ENCODE data around the gene COQ8B.

DNA sequence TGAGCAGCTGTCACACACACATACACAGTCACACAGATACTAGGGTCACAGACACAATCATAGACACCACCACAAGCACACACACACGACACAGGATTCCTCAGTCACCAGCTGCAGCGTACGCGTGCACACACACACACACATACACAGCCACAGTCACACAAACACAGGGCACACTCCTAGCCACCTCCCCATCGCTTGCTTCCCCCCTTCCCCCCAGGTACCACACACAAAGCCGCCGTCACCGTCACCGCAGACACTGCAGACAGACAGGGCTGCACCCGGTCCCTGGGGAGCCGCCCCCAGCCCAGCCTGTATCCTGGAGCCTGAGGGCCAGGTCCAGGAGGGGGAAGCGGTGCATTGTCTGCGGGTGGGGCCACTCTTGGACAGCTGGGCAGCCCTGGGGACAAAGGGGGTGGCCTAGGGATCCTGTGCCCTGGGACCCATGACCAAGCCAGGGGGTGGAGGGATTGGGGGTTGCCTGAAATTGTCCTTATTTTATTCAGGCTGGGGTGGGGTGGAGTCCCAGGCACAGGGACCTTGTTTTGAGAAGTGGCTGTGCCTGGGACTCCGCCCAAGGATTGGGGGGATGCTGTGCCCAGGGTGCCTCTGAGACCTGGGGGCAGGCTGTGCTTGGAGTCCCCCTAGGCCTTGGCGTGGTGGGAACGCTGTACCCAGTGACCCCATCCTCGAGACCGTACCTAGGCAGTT is 27.2 kb downstream of the COQ8B start:
- TF ChIP-seq, protein P1, sequence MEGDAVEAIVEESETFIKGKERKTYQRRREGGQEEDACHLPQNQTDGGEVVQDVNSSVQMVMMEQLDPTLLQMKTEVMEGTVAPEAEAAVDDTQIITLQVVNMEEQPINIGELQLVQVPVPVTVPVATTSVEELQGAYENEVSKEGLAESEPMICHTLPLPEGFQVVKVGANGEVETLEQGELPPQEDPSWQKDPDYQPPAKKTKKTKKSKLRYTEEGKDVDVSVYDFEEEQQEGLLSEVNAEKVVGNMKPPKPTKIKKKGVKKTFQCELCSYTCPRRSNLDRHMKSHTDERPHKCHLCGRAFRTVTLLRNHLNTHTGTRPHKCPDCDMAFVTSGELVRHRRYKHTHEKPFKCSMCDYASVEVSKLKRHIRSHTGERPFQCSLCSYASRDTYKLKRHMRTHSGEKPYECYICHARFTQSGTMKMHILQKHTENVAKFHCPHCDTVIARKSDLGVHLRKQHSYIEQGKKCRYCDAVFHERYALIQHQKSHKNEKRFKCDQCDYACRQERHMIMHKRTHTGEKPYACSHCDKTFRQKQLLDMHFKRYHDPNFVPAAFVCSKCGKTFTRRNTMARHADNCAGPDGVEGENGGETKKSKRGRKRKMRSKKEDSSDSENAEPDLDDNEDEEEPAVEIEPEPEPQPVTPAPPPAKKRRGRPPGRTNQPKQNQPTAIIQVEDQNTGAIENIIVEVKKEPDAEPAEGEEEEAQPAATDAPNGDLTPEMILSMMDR (IDR thresholded peaks at IDR 0.05), result no peak
- no peak for TF ChIP-seq ZFX (IDR thresholded peaks at IDR 0.05; ENCODE audit: borderline replicate concordance)
